HG02981 (cell line): ENCODE measurements around the gene ENSA.
A peak's percentile ranks its signal among the peaks of the same experiment; 100 is the strongest.
"Not testable (repeated sequence)": the region's sequence is repeated elsewhere in the genome, so short reads cannot be mapped to it uniquely, and the experiment has no call there.

Experiments used
- ATAC-seq: cut with Tn5 transposase; IDR thresholded peaks from one replicate; pipeline ENCODE4 v1.9.1; 2021; ENCODE audit warnings: mild to moderate bottlenecking, moderate library complexity; ENCODE audit not compliant: unreplicated experiment

Gene ENSA

DNA sequence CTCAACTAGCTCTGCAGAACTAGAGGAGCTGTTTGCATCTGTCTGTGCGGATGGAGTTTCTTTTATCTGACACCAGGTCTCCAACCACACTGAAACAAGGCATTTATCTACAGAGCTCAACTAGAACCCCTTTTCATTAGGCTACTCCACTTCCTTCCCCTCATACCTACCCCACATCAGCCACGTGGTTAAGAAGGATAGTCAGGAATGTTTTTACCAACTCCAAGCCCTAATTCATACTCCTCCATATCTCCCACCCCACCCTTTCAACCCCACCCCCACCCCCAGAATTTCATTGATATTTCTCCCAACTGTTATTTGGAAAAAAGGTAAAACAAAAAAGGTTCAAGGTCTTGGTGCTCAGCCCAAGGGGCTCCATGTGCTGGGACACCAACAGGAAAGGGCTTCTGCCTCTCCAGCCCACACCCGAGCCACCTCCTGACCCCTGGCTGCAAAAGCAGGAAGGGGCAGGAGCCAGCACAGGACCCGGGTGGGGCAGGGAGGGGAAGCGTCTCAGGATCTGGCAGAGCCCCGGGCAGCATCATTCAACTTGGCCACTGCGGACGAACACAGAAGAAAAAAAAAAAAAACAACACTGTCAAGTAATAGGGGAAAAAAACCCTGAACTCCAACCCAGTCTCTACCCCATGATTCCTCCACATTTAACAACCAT lies 7.0 kb downstream of the ENSA start:
- no peak for ATAC-seq

DNA sequence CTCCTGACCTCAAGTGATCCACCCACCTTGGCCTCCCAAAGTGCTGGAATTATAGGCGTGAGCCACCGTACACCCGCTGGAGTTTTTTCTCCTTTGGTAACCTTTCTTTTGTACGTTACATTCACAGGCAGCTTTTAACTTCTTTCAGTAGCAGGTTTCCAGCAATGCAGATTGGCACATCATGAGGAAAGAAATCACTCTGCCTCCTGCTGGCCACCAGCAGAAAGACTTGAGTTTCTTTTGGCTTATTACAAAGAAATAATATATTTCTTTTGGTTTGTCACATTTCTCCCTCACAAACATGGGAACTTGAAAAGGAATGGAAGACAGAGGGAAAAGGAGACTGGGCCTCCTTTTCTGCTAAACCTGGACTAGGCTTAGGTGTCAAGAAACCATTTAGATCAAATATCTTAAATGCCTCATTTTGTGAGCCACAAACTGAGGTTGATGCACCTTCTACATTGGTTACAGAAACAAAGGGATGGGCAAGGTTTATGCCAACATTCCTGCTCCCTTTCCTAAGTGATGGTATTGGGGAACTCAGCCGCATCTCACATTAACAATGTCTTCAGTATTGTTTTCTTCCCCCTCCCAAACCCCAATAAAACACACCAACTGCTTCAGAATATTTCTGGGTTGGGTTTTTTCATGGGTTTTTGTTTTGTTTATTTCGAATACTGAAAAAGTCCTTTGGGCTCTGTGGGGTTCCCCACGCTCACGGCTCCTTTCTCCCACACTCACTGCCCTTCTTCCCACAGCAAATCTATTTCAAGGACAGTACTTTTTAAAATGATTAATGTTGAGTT lies 7.7 kb downstream of the ENSA start:
- ATAC-seq: no peak

DNA sequence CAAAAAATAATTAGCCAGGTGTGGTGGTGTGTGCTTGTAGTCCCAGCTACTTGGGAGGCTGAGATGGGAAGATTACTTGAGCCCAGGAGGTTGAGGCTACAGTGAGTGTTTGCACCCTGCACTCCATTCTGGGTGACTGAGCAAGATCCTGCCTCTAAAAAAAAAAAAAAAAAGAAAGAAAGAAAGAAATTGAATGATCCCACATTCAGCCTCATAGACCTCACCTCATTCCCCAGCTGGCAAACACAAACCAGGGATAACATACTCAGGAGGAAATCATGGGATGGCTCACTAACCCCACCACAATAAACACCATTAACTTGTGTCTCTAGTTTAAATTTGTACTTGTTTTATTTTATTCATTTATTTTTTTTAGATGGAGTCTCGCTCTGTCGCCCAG lies 8.5 kb downstream of the ENSA start:
- ATAC-seq: no peak

DNA sequence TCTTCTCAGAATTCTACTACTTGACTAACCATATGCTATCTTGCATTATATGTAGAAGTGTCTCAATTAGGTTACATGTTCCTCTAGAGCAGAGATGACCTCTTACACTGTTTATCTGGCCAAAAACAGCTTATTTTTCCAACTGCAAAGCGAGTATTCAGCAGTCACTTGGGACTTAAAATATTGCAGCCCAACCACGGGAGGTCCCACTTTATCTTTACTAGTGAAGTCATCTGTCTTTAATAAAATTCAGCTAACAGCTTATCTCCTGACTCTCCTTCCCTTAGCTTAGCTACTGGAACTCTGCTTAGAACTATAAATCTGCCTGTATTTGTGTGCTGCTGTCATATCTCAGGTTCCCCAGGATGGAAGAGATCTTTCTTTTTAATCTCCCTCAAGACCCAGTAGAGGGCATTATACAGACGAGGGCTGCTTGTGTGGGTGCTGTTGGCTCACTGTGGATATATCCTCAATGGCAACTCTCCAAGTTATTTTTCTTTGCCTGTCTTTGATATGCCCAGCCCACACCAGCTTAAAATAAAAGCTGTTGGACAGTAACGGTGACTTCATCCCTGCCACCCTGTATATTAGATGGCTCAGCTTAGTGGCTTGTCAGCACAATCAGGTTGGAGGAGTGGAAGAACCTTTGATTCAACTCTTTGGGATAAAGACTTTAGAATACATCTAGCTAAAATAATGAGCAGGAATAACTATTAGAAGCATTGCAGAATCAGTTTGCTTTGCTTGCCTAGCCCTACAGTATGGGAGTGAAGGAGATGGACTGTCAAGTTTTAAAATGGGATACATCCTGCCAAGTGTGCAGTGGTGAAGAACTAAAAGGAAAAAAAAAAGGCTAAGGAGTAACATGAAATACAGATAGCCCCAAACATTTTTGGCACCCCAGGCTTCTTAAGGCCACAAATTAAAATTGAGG lies 9.6 kb downstream of the ENSA start:
- ATAC-seq: no peak

DNA sequence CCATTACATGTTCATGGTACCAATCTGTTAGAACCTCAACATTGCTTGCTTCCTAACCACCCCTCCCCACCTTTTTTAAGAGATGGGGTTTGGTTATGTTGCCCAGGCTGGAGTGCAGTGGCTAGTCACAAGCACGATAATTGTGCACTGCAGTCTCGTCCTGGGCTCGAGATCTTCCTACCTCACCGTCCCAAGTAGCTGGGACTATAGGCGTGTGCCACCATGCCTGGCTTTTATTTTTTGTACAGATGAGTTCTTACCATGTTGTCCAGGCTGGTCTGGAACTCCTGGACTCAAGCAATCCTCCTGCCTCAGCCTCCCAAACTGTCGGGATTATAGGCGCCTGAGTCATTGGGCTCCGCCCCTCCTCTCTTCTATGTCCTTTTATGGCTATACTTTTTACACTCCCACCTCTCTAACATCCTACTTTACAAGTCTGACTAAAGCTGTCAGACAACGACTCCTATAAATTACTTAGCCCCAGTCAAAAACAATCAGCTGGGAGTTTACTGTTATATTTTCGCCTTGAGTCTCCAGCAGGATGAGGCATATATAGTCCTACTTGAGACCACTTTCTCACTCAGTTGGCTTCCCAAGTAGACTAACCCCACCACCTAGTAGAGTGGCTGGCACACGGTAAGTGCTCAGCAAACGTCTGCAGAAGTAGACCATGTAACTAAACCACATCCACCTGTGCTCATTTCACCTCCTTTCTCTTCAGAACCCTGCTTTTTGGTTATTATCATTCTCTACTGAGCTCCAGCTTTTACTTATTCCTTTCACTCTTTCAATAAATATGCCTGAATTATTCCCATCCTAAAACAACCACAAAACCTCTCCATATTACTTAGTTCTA lies 13.8 kb downstream of the ENSA start:
- ATAC-seq: no peak

DNA sequence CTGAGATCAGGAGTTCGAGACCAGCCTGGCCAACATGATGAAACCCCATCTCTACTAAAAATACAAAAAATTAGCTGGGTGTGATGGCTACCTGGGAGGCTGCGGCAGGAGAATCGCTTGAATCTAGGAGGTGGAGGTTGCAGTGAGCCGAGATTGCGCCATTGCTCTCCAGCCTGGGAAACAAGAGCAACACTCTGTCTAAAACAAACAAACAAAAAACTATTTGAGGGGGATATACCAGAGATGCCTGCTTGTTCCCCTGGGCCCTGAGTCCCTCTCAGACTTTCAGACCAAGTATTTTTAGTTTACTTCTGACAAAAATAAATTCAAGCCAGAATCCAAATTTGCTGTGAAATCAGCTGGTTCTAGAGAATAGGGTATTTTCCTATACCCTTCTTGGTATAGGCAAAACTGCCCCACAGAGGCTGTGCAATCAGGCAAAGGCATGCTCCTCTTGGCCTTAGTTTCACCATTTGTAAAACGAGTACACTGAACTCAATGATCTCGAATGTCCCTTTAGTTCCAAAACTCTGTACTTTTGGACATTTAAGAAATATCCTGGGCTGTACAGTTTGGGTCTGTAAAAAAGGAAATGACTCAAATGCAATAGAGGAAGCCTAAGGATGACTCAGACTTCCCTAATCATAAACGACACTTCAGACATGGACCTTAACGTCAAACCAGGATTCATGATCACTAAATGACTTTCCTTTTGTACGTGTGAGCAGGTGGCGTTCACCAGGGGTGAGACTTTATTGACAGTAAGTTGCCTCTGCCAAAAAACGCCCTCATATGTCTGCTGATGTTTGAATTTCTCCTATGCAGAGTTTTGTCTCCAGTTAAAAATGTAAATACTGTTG lies 16.1 kb downstream of the ENSA start:
- ATAC-seq: peak; percentile 40

DNA sequence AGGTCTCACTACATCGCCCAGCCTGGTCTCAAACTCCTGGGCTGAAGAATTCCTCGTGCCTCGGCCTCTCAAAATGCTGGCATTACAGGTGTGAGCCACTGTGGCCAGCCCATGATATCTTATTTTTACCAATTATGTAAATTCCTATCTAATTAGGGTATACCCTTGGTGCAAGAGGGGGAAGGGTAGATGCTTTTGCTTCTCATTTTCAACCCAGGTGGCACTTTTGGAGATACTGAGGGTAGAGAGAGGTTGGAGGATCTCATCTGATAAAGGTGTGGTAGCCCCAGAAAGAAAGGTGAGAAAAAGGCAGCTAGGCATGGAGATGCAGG lies 17.4 kb downstream of the ENSA start:
- no peak for ATAC-seq

DNA sequence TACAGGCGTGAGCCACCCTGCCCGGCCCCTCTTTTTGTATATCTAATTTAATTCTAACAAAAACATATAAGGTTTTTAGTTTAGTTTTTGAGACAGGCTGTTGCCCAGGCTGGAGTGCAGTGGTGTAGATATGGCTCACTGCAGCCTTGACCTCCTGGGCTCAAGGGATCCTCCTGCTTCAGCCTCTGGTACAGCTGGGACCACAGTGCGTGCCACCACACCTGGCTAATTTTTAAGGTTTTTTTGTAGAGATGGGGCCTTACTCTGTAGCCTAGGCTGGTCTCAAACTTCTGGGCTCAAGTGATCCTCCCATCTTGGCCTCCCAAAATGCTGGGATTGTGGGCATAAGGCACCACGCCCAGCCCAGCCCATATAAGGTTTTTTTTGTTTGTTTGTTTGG lies 18.8 kb downstream of the ENSA start:
- no peak for ATAC-seq

DNA sequence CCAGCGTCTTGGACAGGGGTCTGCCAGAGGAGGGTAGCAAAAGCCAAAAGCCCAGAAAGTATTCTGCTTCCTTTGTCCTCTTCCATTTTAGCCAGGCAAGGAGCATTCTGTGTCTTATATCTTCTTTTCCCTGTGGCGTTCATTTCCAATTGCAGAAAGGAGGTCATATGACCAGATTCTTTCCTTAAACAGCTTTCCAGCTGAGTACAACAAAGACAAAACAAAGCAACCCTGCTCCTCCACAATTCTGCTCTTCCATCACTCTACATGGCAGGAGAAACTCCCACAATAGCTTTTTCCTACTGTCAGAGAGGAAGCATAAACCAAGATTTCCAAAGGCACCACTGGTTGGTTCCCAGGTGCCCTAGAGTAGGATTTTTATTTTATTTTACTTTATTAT lies 19.7 kb downstream of the ENSA start:
- ATAC-seq: no peak

DNA sequence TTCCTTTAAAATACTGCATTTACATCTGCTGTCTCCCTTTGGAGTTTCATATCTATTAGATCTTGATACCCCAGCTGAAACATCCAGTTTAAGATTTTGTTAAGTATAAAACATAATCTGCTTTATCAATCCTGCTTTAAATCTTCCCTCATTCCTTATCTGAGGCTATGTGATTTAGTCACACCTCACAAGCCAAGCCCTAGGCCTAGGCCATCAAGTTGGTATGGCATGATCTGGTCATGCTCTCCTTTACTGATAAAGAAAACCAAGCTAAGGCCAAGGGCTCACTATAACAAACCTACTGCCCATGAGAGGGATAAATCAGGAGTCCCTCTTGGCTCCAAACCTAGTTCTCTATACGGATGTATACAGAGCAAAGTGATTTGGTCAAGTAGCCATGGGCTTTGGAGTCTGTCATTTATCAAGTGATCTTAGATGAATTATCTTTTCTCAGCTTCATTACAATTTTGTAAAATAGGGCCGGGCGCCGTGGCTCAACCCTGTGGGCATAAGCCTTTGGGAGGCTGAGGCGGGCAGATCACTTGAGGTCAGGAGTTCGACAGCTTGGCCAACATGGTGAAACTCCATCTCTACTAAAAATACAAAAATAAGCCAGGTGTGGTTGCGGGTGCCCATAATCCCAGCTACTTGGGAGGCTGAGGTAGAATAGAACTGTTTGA lies 22.8 kb downstream of the ENSA start:
- ATAC-seq: no peak

DNA sequence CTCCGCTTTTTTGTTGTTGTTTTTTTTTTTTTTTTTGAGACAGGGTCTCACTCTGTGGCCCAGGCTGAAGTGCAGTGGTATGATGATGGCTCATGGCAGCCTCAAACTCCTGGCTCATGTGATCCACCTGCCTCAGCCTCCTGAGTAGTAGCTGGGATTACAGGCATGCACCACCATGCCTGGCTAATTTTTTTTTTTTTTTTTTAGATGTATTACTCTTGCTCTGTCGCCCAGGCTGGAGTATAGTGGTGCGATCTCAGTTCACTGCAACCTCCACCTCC lies 24.0 kb downstream of the ENSA start:
- ATAC-seq: not testable (repeated sequence)

DNA sequence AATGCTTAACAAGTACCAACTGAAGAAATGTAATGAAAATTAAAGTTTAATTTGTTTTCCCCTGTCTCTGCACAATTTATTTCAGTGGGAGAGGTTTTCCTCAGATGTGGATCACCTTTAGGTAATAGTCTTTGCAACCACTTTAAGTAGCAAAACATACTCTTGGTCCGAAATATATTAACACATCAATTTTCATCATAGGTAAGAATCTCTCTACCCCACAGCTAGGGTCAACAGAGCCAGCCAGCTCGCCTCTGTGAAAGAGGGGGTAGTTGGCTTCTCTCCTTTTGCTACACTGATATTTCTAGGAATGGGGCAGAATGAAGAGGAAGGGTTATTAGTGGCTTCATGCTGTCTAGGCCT lies 25.2 kb downstream of the ENSA start:
- ATAC-seq: no peak

DNA sequence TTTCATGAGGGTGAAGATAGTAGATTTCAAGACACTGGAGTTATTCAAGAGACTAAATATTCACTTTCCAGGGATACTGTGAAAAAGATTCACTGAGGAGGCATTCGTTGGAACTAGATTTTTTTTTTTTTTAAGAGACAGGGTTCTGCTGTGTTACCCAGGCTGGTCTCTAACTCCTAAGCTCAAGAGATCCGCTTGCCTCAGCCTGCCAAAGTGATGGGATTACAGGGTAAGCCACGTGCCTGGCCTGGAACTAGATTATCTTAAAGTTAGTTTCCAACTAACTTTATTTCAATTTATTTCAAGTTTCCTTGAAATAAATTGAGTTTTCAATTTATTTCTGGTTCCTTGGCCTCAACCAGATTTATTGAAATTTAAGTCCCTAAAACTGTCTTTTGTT lies 25.7 kb downstream of the ENSA start:
- no peak for ATAC-seq

DNA sequence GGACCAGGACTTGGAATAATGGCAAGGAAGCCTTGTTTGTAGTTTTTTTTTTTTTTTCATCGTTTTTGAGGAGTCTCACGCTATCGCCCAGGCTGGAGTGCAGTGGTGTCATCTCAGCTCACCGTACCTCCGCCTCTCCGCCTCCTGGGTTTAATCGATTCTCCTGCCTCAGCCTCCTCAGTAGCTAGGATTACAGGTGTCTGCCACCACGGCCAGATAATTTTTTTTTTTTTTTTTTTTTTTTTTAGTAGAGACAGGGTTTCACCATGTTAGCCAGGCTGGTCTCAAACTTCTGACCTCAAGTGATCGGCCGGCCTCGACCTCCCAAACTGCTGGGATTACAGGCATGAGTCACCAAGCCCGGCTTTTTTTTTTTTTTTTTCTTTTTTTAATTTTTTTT lies 27.0 kb downstream of the ENSA start:
- not testable (repeated sequence) for ATAC-seq

DNA sequence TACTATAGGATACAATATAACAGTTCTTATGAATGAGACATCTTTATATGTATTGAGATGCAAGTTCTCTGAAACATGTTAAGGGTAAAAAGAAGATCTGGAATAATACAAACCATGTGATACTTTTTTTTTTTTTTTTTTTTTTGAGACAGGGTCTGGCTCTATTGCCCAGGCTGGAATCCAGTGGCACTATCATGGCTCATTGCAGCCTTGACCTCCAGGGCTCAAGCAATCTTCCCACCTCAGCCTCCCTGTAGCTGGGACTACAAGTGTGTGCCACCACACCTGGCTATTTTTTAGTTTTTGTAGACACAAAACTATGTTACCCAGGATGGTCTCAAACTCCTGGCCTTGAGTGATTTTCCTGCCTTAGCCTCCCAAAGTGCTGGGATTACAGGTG lies 27.9 kb downstream of the ENSA start:
- ATAC-seq: no peak

DNA sequence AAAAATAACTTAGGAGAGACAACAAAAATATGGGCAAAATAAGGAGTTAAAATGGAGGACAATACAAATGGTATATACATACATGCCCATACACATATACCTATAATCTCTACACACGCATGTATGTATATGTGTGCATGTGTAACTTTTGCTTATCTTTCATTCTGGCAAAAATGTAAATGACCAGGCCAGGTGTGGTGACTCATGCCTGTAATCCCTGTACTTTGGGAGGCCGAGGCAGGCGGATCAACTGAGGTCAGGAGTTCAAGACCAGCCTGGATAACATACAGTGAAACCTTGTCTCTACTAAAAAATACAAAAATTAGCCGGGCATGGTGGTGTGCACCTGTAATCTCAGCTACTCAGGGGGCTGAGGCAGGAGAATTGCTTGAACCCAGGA lies 31.1 kb downstream of the ENSA start:
- not testable (repeated sequence) for ATAC-seq

DNA sequence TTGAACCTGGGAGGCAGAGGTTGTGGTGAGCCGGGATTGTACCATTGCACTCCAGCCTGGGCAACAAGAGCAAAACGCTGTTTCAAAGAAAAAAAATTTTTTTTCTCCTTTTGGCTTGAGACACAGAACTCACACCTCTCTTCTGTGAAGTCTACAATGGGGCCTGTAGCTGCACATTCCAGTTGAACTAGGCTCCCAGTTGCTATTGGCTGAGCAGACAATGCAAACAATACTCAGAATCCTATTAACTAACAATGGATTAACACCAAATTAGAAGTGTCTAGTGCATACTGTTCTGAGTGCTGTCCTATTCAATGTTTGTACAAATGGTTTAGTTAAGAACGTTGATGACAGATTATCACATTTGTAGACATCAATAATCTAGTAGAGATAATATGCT lies 32.4 kb downstream of the ENSA start:
- no peak for ATAC-seq

DNA sequence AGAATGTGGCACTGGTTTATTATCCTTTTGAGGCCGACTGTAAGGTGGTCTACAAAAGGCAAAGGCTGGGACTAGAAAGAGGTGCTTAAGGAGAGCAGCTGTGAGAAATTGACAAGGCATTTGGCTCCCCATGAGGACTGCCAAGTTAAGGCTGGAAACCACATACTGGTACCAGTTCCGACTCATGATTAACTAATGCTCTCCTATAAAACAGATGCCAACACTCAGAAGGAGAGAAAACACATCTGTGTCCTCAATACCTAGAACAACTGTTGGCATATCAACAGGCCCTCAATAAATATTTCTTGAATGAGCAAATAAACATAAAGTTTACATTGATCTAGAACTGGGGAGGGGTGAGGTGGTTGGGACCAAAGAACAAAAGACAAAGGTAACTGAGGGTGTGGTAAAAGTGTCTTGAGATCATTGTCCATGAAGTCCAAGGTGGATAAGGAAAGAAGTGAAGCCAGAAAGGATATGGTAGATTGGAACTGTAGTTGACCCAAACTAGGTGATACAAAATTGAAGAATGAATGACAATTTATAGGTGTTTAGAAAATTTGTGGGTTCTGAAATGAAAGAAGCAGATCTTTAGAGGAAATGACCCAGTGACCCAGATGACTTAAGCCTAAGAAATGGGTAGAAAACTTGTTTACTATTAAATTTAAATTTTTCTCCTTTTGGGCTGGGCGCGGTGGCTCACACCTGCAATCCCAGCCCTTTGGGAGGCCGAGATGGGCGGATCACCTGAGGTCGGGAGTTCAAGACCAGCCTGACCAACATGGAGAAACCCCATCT lies 33.1 kb downstream of the ENSA start:
- no peak for ATAC-seq

DNA sequence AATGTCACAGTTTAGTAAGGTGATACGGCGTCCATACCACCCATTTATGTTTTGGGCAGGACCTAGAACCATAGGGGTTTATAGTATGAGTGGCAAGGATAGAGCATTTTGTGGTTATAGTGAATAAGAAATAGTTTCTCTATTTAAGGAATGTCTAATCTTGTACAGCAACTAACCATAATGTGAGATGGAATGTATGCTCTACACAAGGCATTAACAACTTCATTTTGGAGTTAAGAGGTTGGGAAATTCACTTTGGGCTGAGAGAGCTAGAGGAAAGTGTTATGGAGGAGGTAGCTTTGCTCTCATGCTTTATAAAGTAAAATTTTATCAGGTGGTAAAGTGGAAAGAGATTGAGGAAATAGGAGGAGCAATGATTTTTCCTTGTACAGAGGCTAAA lies 47.0 kb downstream of the ENSA start:
- ATAC-seq: no peak
